ENCODE results near the gene TREH.

- no peak for TF ChIP-seq CTCF (IDR thresholded peaks at IDR 0.05)
- no peak for TF ChIP-seq POLR2AphosphoS5 (IDR thresholded peaks at IDR 0.05; ENCODE audit: low read depth, low read length)
Measured at GRCh38 chr11:118689503-118689851, 10.0 kb upstream of the TREH start.
